HG03460 (cell line): ENCODE results near the gene SHISA9.
"Not testable (repeated sequence)": the region's sequence is repeated elsewhere in the genome, so short reads cannot be mapped to it uniquely, and the experiment has no call there.

Experiments
- ATAC-seq: cut with Tn5 transposase; IDR thresholded peaks from one replicate; pipeline ENCODE4 v1.9.1; 2021; ENCODE audit not compliant: unreplicated experiment

SHISA9 gene

DNA sequence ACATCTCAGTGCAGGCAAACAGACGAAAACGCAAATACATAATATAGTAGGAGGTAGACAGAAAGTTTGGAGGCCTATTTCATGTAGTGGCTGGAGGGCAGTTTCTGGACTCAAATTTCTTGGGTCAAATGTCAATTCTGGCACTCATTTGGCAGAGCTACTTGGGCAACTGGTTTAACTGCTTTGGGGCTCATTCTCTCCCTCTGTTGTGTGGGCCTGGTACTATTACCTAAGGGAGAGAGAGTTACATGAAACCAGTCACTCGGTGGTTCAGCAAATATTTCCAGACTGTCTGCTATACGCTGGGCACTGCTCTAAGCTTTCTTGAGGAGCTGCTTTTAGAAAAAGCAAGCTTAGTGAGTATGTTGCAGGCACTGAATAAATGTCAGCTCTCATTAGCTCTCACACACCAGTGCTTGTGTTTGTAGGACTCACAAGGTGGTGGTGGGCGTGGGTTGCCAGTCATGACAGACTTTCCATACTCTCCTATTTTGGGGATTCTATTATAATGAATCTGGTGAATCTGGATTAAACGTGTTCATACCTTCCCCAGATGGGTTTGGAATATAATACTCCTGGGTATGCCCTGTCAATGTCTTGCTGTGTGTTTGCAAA lies 1.8 kb upstream of the SHISA9 start:
- ATAC-seq, result no peak

DNA sequence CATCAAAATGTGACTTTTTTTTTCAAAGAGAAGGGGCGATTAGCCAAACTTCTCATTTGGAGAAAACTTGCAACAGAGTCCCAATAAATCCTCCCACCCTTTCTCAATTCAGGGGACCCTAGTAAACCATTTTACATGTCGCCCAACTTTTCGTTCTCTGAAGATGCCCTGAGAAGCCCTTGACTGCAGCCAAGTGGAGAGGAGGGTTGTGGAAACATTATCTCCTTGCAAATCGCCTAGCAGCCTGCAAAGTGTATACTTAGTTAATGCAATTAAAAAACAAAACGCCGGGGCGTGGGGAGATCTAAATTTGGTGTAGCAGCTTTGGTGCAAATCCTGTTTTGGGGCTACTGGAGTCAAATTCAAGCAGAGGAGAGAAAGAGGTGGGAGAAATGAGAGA lies 1.2 kb upstream of the SHISA9 start:
- no peak for ATAC-seq

DNA sequence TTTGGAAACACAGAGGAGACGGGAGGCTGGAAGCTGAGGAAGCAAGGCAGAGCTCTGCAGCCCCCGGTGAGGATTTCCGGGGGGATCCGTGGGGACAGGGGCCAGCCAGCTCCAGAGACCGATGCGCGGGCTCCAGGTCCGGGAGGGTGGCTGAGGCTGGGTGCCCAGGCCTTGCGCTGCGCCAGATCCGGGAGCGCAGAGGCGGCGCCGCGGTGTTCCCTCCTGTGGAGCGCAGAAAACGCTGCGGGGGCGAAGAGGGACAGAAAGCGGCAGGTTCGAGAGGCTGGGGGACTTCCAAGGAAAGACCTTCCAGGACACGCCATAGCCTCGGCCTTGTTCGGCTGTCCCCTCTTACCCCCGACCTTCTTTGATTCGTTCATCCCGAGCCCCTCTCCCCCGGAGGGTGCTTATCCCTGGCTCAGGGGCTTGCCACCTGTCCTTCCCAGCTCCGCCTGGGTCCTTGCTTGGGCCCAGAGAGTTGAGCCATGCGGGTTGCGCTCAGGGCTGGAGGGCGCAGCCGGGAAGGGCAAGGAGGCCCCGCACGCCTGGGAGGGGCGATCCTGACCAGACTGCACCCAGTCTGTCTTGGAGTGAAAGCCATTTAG lies 697 bp upstream of the SHISA9 start:
- no peak for ATAC-seq

DNA sequence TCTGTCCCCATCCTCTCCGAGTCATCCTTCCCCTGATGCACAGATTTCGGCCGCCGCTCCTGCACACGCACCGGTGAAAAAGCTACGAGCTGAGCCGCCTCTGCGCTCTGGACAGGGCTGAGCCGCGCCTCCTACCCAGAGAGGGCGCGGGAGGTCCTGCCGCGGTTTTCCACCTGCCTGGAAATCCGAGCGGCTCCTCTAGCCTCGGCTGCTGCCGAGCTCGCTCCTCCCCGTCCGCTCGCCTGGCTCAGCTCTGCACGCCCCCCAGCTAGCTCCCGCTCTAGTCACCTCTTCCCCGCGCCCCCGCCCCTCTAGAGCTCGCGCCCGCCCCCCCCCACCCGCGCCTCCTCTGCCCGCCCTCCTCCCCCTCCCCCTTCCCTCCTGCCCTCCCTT lies 198 bp upstream of the SHISA9 start:
- no peak for ATAC-seq

- ATAC-seq, result no peak
These were observed 1.3 kb downstream of the SHISA9 start for GRCh38 chr16:12902511-12903372.

DNA sequence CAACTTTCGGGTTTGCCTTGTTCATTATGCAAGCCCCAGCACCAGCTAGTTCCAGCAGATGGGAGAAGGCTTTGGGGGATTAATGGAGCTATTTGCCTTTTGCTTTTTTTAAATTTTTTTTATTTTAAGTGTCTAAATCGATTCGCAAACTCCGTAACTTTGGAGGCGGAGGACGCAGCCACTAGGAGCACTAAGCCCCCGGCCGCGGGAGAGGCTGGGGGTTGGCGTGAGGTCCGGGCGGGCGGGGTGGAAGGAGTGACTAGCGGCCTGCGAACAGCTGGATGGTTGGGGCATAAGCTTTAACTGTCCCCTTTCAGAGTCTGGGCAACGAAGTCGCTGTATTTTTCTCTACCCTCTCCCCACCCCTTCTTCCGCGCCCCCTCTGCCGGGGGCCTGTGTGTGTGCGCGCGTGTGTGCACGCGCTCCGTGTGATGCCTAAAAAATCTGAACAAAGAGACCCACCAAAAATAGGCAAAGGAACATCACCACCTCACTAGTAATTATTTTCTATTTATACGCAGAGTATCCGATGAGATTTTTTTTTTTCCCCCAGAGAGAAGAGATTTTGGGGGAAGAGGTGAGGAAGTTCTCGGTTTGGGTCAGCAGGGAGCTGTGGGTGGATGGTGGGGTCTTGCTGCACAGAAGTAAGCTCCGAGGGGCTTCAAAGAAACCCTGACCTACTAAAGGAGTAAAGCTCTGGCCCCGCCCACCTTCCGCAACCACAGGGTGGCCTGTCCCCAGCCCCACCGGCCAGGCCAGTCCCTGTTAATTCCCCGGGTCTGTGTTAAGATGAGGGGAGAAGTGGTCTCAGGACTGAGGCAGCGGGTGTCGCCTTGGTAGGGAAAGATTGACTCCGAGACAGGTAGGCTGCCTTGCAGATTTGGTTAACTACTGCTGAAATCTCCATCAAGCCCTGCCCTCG lies 2.3 kb downstream of the SHISA9 start:
- ATAC-seq, result no peak

DNA sequence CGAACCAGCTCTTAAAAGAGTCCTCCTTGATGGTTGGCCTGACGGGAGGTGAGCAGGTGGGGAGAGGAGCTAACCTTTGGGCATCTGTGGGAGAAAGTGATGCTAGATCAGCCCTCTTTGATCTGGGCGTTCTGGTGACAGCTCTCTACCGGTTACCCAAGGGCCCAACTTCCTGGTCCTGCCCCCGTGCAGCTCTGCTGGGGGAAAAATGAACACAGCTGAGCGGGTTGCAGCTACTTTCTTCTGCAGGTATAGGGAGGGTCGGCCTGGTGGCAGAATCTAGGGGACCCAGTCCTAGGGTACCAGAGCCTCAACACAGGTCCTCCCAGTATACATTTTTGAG lies 2.9 kb downstream of the SHISA9 start:
- no peak for ATAC-seq

DNA sequence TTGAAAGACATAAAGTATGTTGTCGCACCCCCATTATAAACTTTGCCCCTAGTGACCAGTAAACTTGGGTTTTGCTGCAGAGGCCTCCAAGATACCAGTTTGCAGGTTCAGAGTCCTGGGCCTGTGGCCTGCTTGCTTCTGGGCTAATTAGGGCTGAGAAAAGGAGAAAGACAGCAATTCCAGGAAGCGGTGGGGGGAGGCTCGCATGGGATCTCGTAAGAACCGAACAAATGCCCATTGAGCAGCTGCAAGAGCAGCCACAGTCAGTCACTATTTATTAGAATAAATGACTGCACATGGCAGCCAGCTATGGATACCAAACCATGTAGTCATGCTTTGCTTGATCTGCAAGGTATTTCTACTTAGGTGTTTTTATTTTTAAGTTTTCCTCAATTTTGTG lies 4.9 kb downstream of the SHISA9 start:
- ATAC-seq, result no peak

- no peak for ATAC-seq
These were observed 5.5 kb downstream of the SHISA9 start for GRCh38 chr16:12906765-12907516.

GRCh38 chr16:12907670-12908233 lies 6.4 kb downstream of the SHISA9 start:
- ATAC-seq, result no peak

DNA sequence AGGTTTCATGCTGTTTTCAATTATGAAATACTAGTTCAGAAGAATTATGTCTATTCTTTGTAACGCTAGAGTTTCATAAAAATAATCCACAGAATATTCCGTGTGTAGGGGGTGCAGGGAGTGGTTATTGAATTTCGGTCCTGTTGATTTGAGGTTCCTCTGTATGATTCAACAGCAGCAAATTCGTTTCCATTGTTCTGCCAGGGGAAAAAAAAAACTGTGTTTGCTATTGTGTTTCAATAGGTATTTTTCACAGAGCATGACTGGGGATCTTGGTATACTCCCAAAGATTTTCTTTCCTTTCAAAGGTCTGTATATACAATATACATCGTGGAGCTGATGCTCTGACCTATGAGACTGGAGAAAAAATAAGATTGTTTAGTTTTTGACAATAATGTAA lies 15.8 kb downstream of the SHISA9 start:
- ATAC-seq, result no peak

- ATAC-seq, result no peak
These were observed 16.3 kb downstream of the SHISA9 start for GRCh38 chr16:12917653-12918052.

DNA sequence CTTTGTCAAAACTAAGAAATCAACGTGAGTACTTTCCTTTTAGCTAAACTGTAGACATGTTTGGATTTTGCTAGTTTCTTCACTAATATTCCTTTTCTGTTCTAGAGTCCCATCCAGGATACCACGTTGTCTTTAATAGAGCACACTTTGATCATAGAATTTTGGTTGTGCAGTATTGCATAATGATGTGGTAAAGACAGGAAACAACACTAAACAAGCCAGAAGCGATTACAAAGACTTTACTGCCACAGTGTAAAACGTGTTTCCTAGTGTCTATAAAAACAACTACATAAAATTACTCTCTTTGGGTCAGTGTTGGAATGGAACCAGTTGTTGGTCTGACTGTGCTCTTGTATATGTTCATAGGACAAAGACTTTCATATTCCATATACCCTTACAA lies 19.3 kb downstream of the SHISA9 start:
- ATAC-seq, result no peak

DNA sequence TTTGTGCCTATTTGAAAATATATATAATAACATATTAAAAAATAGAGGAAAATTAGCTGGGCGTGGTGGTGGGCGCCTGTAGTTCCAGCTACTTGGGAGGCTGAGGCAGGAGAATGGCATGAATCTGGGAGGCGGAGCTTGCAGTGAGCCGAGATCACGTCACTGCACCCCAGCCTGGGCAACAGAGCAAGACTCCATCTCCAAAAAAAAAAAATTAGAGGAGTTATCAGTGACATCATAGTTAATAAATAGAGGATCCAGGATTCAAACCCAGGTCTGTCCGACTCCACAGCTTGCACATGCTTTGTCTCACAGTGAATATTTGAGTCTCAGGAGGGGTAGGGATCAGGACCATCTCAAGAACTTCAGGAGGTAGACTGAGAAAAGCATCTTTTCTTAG lies 22.2 kb downstream of the SHISA9 start:
- ATAC-seq, result not testable (repeated sequence)

- no peak for ATAC-seq
These were observed 23.8 kb downstream of the SHISA9 start for GRCh38 chr16:12925026-12925800.

- no peak for ATAC-seq
These were observed 26.2 kb downstream of the SHISA9 start for GRCh38 chr16:12927591-12927990.

DNA sequence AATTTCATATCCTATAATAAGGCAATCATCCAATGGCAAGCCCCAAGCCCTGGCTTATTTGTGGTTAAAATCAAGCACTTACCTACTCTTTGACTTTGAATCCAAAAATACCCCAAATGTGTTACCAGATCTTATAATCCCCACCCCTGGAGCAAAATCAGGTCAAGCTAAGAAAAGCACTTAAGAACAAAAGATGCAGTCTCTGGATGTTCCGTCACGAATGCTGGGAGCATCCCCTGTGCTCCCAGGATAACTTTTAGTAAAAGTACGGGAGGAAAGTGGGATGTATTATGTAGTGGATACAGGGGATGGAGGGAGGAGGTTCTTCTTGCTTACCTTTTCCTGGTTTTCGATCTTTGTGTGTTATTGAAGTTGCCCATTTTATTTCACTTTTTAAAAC lies 29.5 kb downstream of the SHISA9 start:
- no peak for ATAC-seq

- ATAC-seq, result no peak
These were observed 35.0 kb downstream of the SHISA9 start for GRCh38 chr16:12936391-12936790.

DNA sequence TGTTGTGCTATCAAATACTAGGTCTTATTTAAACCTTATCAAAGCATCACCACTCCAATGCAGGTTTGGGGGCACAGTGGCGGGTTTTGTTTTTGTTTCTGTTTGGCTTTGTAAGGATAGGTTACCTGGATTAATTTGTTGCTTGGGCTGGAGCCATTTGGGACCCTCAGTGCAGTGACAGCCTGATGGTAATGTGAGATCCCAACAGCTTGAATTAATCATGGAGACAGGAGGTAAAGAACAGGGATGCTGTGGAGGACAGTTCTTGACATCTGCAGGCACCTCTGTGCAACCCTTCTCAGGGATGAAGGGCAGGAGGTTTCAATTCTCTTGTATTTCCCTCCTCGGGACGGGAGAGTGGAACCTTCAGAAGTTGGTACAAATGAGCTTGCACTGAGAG lies 40.5 kb downstream of the SHISA9 start:
- no peak for ATAC-seq

- no peak for ATAC-seq
These were observed 41.5 kb downstream of the SHISA9 start for GRCh38 chr16:12942861-12943260.
